ENCODE results near the gene MBP.

MBP gene

GRCh38 chr18:76983613-76984051, 149.0 kb downstream of the MBP start:
- H3K27ac ChIP-seq: no peak overlapping the region
- TF ChIP-seq POLR2AphosphoS5 (IDR thresholded peaks at IDR 0.05; ENCODE audit: borderline replicate concordance, low read depth, low read length) (no peak), FOXP2 (optimal IDR thresholded peaks at IDR 0.05; ENCODE audit: control extremely low read depth, extremely low read length, insufficient read depth) (no peak), EZH2 (IDR thresholded peaks at IDR 0.05) (no peak)
- no peak overlapping the region for H3K4me3 ChIP-seq
- no peaks in the 10 kb centered on the region for H3K36me3 ChIP-seq (ENCODE audit: insufficient read depth, low read length)
- H3K9me3 ChIP-seq (ENCODE audit: low read depth, low read length): no peaks in the 10 kb centered on the region
- DNase-seq (ENCODE audit: low read depth, low spot score): no peak
- no peak overlapping the region for H3K9ac ChIP-seq (ENCODE audit: insufficient read length)

- H3K9me3 ChIP-seq (ENCODE audit: low read depth, low read length): no peaks in the 10 kb centered on the region
- no peak overlapping the region for H3K27ac ChIP-seq
- no peak overlapping the region for H3K4me3 ChIP-seq
Observed at GRCh38 chr18:76982841-76983583, 149.6 kb downstream of the MBP start.

GRCh38 chr18:76982038-76982437, 150.5 kb downstream of the MBP start:
- DNase-seq (ENCODE audit: low read depth, low spot score): no peak
- TF ChIP-seq EZH2 (IDR thresholded peaks at IDR 0.05): no peak
- Histone ChIP-seq H3K36me3 (ENCODE audit: insufficient read depth, low read length) (no peaks in the 10 kb centered on the region), H3K9ac (ENCODE audit: insufficient read length) (no peak overlapping the region), H3K4me3 (no peak overlapping the region), H3K9me3 (ENCODE audit: low read depth, low read length) (no peaks in the 10 kb centered on the region), H3K27ac (no peak overlapping the region)

More at GRCh38 chr18:76982841-76983583, 149.6 kb downstream of the MBP start:
- DNase-seq (ENCODE audit: low read depth, low spot score): peak; percentile 10
- no peaks in the 10 kb centered on the region for H3K36me3 ChIP-seq (ENCODE audit: insufficient read depth, low read length)
- TF ChIP-seq EZH2 (IDR thresholded peaks at IDR 0.05): no peak
- TF ChIP-seq POLR2AphosphoS5 (IDR thresholded peaks at IDR 0.05; ENCODE audit: borderline replicate concordance, low read depth, low read length): no peak
- TF ChIP-seq FOXP2 (optimal IDR thresholded peaks at IDR 0.05; ENCODE audit: control extremely low read depth, extremely low read length, insufficient read depth): no peak
- no peak overlapping the region for H3K9ac ChIP-seq (ENCODE audit: insufficient read length)

GRCh38 chr18:76981396-76981968, 151.1 kb downstream of the MBP start:
- TF ChIP-seq EZH2 (IDR thresholded peaks at IDR 0.05) (no peak), FOXP2 (optimal IDR thresholded peaks at IDR 0.05; ENCODE audit: control extremely low read depth, extremely low read length, insufficient read depth) (no peak), POLR2AphosphoS5 (IDR thresholded peaks at IDR 0.05; ENCODE audit: borderline replicate concordance, low read depth, low read length) (no peak)
- Histone ChIP-seq H3K4me3 (no peak overlapping the region), H3K9ac (ENCODE audit: insufficient read length) (no peak overlapping the region), H3K9me3 (ENCODE audit: low read depth, low read length) (no peaks in the 10 kb centered on the region), H3K27ac (no peak overlapping the region), H3K36me3 (ENCODE audit: insufficient read depth, low read length) (no peaks in the 10 kb centered on the region)
- DNase-seq (ENCODE audit: low read depth, low spot score): no peak

- H3K9ac ChIP-seq (ENCODE audit: insufficient read length): no peak overlapping the region
- no peak overlapping the region for H3K27ac ChIP-seq
- TF ChIP-seq EZH2 (IDR thresholded peaks at IDR 0.05) (no peak), POLR2AphosphoS5 (IDR thresholded peaks at IDR 0.05; ENCODE audit: borderline replicate concordance, low read depth, low read length) (no peak), FOXP2 (optimal IDR thresholded peaks at IDR 0.05; ENCODE audit: control extremely low read depth, extremely low read length, insufficient read depth) (no peak)
- no peak overlapping the region for H3K4me3 ChIP-seq
- H3K36me3 ChIP-seq (ENCODE audit: insufficient read depth, low read length): no peaks in the 10 kb centered on the region
- no peaks in the 10 kb centered on the region for H3K9me3 ChIP-seq (ENCODE audit: low read depth, low read length)
- DNase-seq (ENCODE audit: low read depth, low spot score): no peak
Observed at GRCh38 chr18:76980663-76981395, 151.8 kb downstream of the MBP start.

GRCh38 chr18:76979906-76980305, 152.7 kb downstream of the MBP start:
- no peaks in the 10 kb centered on the region for H3K36me3 ChIP-seq (ENCODE audit: insufficient read depth, low read length)
- no peak overlapping the region for H3K9ac ChIP-seq (ENCODE audit: insufficient read length)
- TF ChIP-seq FOXP2 (optimal IDR thresholded peaks at IDR 0.05; ENCODE audit: control extremely low read depth, extremely low read length, insufficient read depth) (no peak), EZH2 (IDR thresholded peaks at IDR 0.05) (no peak), POLR2AphosphoS5 (IDR thresholded peaks at IDR 0.05; ENCODE audit: borderline replicate concordance, low read depth, low read length) (no peak)
- H3K4me3 ChIP-seq: no peak overlapping the region
- no peak for DNase-seq (ENCODE audit: low read depth, low spot score)
- no peaks in the 10 kb centered on the region for H3K9me3 ChIP-seq (ENCODE audit: low read depth, low read length)
- no peak overlapping the region for H3K27ac ChIP-seq

GRCh38 chr18:76979111-76979751, 153.4 kb downstream of the MBP start:
- no peaks in the 10 kb centered on the region for H3K36me3 ChIP-seq (ENCODE audit: insufficient read depth, low read length)
- no peak for TF ChIP-seq EZH2 (IDR thresholded peaks at IDR 0.05)
- no peak for TF ChIP-seq FOXP2 (optimal IDR thresholded peaks at IDR 0.05; ENCODE audit: control extremely low read depth, extremely low read length, insufficient read depth)
- no peak for TF ChIP-seq POLR2AphosphoS5 (IDR thresholded peaks at IDR 0.05; ENCODE audit: borderline replicate concordance, low read depth, low read length)
- H3K9ac ChIP-seq (ENCODE audit: insufficient read length): no peak overlapping the region
- no peaks in the 10 kb centered on the region for H3K9me3 ChIP-seq (ENCODE audit: low read depth, low read length)
- no peak overlapping the region for H3K4me3 ChIP-seq
- H3K27ac ChIP-seq: no peak overlapping the region
- no peak for DNase-seq (ENCODE audit: low read depth, low spot score)

GRCh38 chr18:76978616-76979015, 154.0 kb downstream of the MBP start:
- TF ChIP-seq POLR2AphosphoS5 (IDR thresholded peaks at IDR 0.05; ENCODE audit: borderline replicate concordance, low read depth, low read length) (no peak), EZH2 (IDR thresholded peaks at IDR 0.05) (no peak), FOXP2 (optimal IDR thresholded peaks at IDR 0.05; ENCODE audit: control extremely low read depth, extremely low read length, insufficient read depth) (no peak)
- H3K4me3 ChIP-seq: no peak overlapping the region
- no peak overlapping the region for H3K27ac ChIP-seq
- no peaks in the 10 kb centered on the region for H3K9me3 ChIP-seq (ENCODE audit: low read depth, low read length)
- no peak for DNase-seq (ENCODE audit: low read depth, low spot score)
- no peak overlapping the region for H3K9ac ChIP-seq (ENCODE audit: insufficient read length)
- H3K36me3 ChIP-seq (ENCODE audit: insufficient read depth, low read length): no peaks in the 10 kb centered on the region
